ENCODE results near the gene MEN1. TPM values are rescaled to one million over a fixed set of nuclear protein-coding genes. Genes with fewer than 3 reads are reported as not detected.

The MEN1 gene
- polyA plus RNA-seq, 1 donor (not counting 4 experiments of a cell fraction or from before 2014, with no cell fraction given) = 14.2 TPM

DNA sequence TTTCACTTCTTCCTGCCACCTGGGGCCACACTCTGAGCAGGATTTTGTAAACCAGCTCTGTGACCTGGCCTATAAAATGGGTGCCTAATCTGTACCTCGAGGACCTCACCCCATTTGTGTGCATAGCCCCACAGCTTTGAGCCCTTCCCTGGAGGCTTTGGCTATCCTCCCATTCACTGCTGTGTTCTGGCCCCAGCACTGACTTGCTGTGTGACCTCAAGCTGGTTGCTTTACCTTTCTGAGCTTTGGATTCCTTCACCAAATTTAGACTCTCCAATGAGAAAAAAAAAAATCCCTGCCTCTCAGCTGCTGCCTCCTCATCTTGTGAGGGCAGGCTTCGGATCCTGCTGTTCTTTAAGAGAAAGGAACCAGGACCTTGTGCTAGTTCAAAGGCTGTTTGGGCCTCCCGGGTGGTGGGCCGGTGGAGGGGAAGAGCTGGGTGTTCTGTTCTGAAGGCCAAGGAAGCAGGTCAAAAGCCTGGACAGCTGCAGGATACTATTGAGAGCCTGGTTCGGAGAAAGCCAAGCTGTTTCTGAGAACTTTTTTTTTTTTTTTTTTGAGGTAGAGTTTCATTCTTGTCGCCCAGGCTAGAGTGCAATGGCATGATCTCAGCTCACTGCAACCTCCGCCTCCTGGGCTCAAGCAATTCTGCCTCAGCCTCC lies 49.5 kb downstream of the MEN1 start:
- Histone ChIP-seq H3K79me2 (ENCODE audit: control insufficient read depth, insufficient read depth, low read length) (no peaks in the 10 kb centered on the region), H3K4me2 (ENCODE audit: control insufficient read depth, extremely low read depth, insufficient read depth, low read depth, low read length) (no peak overlapping the region), H3K4me1 (ENCODE audit: control insufficient read depth, extremely low read depth, insufficient read depth, low read length) (peaks cover 24% of the 10 kb centered on the region), H3K9me3 (ENCODE audit: control insufficient read depth, low read depth, low read length) (no peaks in the 10 kb centered on the region), H3K36me3 (ENCODE audit: control insufficient read depth in 2 of 2, extremely low read depth in 1 of 2, insufficient read depth in 2 of 2, low read length in 2 of 2) (peaks cover 15 to 36% of the 10 kb centered on the region in 2 experiments), H3K9me1 (ENCODE audit: control insufficient read depth, extremely low read depth, insufficient read depth, low read length) (peaks cover 3% of the 10 kb centered on the region), H3K9ac (ENCODE audit: control insufficient read depth, extremely low read depth, insufficient read depth, low read length) (no peak overlapping the region), H4K20me1 (ENCODE audit: control insufficient read depth, extremely low read depth, insufficient read depth, low read length) (peaks cover 19% of the 10 kb centered on the region), H3K4me3 (ENCODE audit: control insufficient read depth in 2 of 3, extremely low read depth in 1 of 3, insufficient read depth in 2 of 3, low read depth in 1 of 3, low read length in 3 of 3) (no peak overlapping the region), H2AFZ (ENCODE audit: control insufficient read depth, low read length) (no peak overlapping the region), H3K27me3 (ENCODE audit: control insufficient read depth, extremely low read depth, insufficient read depth, low read length) (no peaks in the 10 kb centered on the region), H3K27ac (ENCODE audit: control insufficient read depth, insufficient read depth, low read length) (no peak overlapping the region)
- DNase-seq (ENCODE audit: low read depth, low spot score) = no peak
- dilution Hi-C loops (cut with MboI; ENCODE audit: extremely low pct_ligation_motif_present, low sequenced_read_pairs) = no loop called here
- no peak for FAIRE-seq
- TF ChIP-seq EZH2 (IDR thresholded peaks at IDR 0.05; ENCODE audit: low read length) (no peak), CTCF (optimal IDR thresholded peaks at IDR 0.05 in 1 of 3, IDR thresholded peaks at IDR 0.05 in 1 of 3, conservative IDR thresholded peaks at IDR 0.05 in 1 of 3; ENCODE audit: extremely low read depth in 1 of 3, insufficient read depth in 2 of 3, low read length in 3 of 3) (no peak)

DNA sequence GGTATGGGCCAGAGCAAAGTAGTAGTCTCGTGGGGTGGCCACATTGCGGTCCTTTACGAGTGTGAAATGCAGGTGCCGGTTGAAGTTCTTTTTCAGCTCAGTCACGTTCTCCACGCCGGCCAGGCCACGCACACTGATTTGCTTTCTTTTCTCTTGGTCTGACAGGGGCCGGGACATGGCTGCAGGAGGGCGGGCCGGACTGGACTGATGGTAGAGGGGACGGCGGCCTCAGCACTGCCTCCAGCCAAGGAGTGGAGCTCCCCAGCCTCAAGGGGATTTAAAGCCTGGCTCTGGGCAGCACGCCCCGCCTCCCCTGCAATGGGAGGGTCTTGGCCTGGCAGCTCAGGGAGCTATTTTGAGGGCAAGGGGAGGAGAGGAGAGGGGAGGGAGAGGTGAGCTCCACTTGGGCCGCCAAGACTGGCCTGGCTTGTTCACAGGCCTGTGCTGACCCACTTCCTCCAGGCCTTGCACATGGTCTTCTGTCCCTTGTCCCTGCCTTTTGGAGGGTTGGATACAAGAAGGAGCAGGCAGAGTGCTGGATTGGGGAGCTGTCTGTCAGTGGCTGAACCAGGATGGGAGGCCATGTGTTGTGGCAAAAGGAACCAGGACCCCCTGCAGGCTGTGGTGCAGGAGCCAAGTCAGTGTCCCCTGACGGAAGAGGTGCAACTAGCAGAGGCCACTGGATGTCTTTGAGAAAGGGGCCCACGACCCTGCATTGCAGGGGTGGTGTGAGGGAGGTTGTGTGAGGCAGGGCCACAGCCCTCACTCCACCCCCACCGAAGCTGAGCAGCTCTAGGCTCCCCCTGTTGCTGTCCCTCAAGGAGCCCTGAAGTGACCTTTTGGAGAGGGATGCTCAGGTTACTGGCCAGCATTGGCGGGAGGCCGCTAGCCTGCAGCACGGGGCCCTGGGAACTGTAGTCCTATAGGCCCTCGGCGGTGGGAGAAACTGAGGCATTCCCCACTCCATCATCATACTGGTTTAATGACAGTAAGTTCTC lies 50.3 kb downstream of the MEN1 start, which contains the start of gene PYGM:
PYGM (minus strand) TSS at position 253 of the 998 bp plus-strand sequence; CDS start at position 177, 76 bp downstream.
- TF ChIP-seq CTCF (optimal IDR thresholded peaks at IDR 0.05 in 1 of 3, IDR thresholded peaks at IDR 0.05 in 1 of 3, conservative IDR thresholded peaks at IDR 0.05 in 1 of 3; ENCODE audit: extremely low read depth in 1 of 3, insufficient read depth in 2 of 3, low read length in 3 of 3) = no peak
- no peak for TF ChIP-seq EZH2 (IDR thresholded peaks at IDR 0.05; ENCODE audit: low read length)
- no peak within 1 kb of the TSS for H3K4me2 ChIP-seq (ENCODE audit: control insufficient read depth, extremely low read depth, insufficient read depth, low read depth, low read length)
- H4K20me1 ChIP-seq (ENCODE audit: control insufficient read depth, extremely low read depth, insufficient read depth, low read length) = peaks cover 19% of the 10 kb centered on the region
- H3K4me1 ChIP-seq (ENCODE audit: control insufficient read depth, extremely low read depth, insufficient read depth, low read length) = peaks cover 24% of the 10 kb centered on the region
- no peak within 1 kb of the TSS for H2AFZ ChIP-seq (ENCODE audit: control insufficient read depth, low read length)
- no peak for FAIRE-seq
- dilution Hi-C loops (cut with MboI; ENCODE audit: extremely low pct_ligation_motif_present, low sequenced_read_pairs) = no loop called here
- H3K9me1 ChIP-seq (ENCODE audit: control insufficient read depth, extremely low read depth, insufficient read depth, low read length) = peaks cover 3% of the 10 kb centered on the region
- H3K79me2 ChIP-seq (ENCODE audit: control insufficient read depth, insufficient read depth, low read length) = no peaks in the 10 kb centered on the region
- no peaks in the 10 kb centered on the region for H3K27me3 ChIP-seq (ENCODE audit: control insufficient read depth, extremely low read depth, insufficient read depth, low read length)
- H3K4me3 ChIP-seq (ENCODE audit: control insufficient read depth in 2 of 3, extremely low read depth in 1 of 3, insufficient read depth in 2 of 3, low read depth in 1 of 3, low read length in 3 of 3) = no peak within 1 kb of the TSS
- no peak within 1 kb of the TSS for H3K27ac ChIP-seq (ENCODE audit: control insufficient read depth, insufficient read depth, low read length)
- no peaks in the 10 kb centered on the region for H3K9me3 ChIP-seq (ENCODE audit: control insufficient read depth, low read depth, low read length)
- H3K36me3 ChIP-seq (ENCODE audit: control insufficient read depth in 2 of 2, extremely low read depth in 1 of 2, insufficient read depth in 2 of 2, low read length in 2 of 2) = peaks cover 11 to 30% of the 10 kb centered on the region in 2 experiments
- no peak for DNase-seq (ENCODE audit: low read depth, low spot score)
- no peak within 1 kb of the TSS for H3K9ac ChIP-seq (ENCODE audit: control insufficient read depth, extremely low read depth, insufficient read depth, low read length)

All from keratinocyte (primary cell).